Measurements from ENCODE around the gene EDNRB.

- TF ChIP-seq CTCF (IDR thresholded peaks at IDR 0.05), result no peak
- no peak for TF ChIP-seq ZFX (IDR thresholded peaks at IDR 0.05; ENCODE audit: borderline replicate concordance)
Observed at GRCh38 chr13:77907666-77908341, 10.8 kb downstream of the EDNRB start.

Data from 22Rv1 (cell line).